PC-3 (cell line): ENCODE data around the gene CDH22. TPM values are rescaled to one million over a fixed set of nuclear protein-coding genes. Genes with fewer than 3 reads are reported as not detected.
A peak's percentile ranks its signal among the peaks of the same experiment; 100 is the strongest.

ENCODE experiments used
- ATAC-seq: fragments of 200-7000 bp; cut with Tn5 transposase; 2 replicates; pipeline ENCODE4 v1.9.1; 2020; ENCODE audit warnings: mild to moderate bottlenecking, moderate library complexity
- BruUV-seq: library from RNA; stranded (reverse); fragments of 400-500 nt; replicated peaks from 2 replicates; lab custom pipeline; 2021; lab: Mats Ljungman, UMichigan
- CTCF ChIA-PET: fragments of 300-600 bp; sonication (Branson Sonifier 250); formaldehyde crosslinking; loops from one replicate; lab custom pipeline; 2022; ENCODE audit warnings: antibody characterized with exemption; lab: Charles Lee
- POLR2A ChIA-PET: fragments of 300-600 bp; sonication (Branson Sonifier 250); formaldehyde crosslinking; loops from one replicate; lab custom pipeline; 2022; ENCODE audit warnings: antibody characterized with exemption; ENCODE audit not compliant: unreplicated experiment; lab: Charles Lee
- DNase-seq: peaks from one replicate; pipeline ENCODE4 v3.0.0-alpha.2; 2015
- H2AFZ ChIP-seq: fragments of 300-600 bp; sonication (generic); 2 replicates; pipeline ENCODE4 v1.6.0; 2016; ENCODE audit warnings: antibody characterized with exemption, low read length
- H3F3A ChIP-seq: fragments of 300-600 bp; sonication (generic); one replicate; pipeline ENCODE4 v1.6.0; 2017; ENCODE audit warnings: antibody characterized with exemption, low read length, control low read depth, mild to moderate bottlenecking; ENCODE audit not compliant: unreplicated experiment
- H3K27ac ChIP-seq: fragments of 300-600 bp; sonication (generic); 2 replicates; pipeline ENCODE4 v1.5.1; 2016; ENCODE audit warnings: mild to moderate bottlenecking, low read length
- H3K27me3 ChIP-seq: fragments of 300-600 bp; sonication (generic); 2 replicates; pipeline ENCODE4 v1.6.1; 2016; ENCODE audit warnings: low read length, mixed read lengths
- H3K36me3 ChIP-seq: fragments of 300-600 bp; sonication (generic); 2 replicates; pipeline ENCODE4 v1.6.1; 2016; ENCODE audit warnings: low read depth, mixed run types, low read length, mixed read lengths
- H3K4me1 ChIP-seq: fragments of 300-600 bp; sonication (generic); 2 replicates; pipeline ENCODE4 v1.5.1; 2016; ENCODE audit warnings: low read length; ENCODE audit not compliant: insufficient read depth
- H3K4me2 ChIP-seq: fragments of 300-600 bp; sonication (generic); 2 replicates; pipeline ENCODE4 v1.6.0; 2016; ENCODE audit warnings: low read length
- H3K4me3 ChIP-seq: fragments of 300-600 bp; sonication (generic); 2 replicates; pipeline ENCODE4 v1.5.1; 2016; ENCODE audit warnings: mild to moderate bottlenecking, low read length, mixed read lengths
- H3K79me2 ChIP-seq: fragments of 300-600 bp; sonication (generic); 2 replicates; pipeline ENCODE4 v1.6.1; 2017; ENCODE audit warnings: low read length, mixed read lengths
- H3K9ac ChIP-seq: fragments of 300-600 bp; sonication (generic); 2 replicates; pipeline ENCODE4 v1.6.0; 2016; ENCODE audit warnings: mild to moderate bottlenecking, low read length
- H3K9me2 ChIP-seq: fragments of 300-600 bp; sonication (generic); replicated peaks from 2 replicates; pipeline ENCODE4 v1.6.1; 2016; ENCODE audit warnings: mixed run types, low read length, mixed read lengths
- H3K9me3 ChIP-seq: fragments of 300-600 bp; sonication (generic); 2 replicates; pipeline ENCODE4 v1.6.1; 2016; ENCODE audit warnings: low read length, mixed read lengths
- H4K20me1 ChIP-seq: fragments of 300-600 bp; sonication (generic); 2 replicates; pipeline ENCODE4 v1.6.1; 2016; ENCODE audit warnings: low read length, mixed read lengths
- CTCF ChIP-seq: fragments of 300-600 bp; sonication (generic); conservative IDR thresholded peaks from 2 replicates; pipeline ENCODE4 v1.5.1; 2017; ENCODE audit warnings: antibody characterized with exemption, low read depth, mild to moderate bottlenecking, low read length
- EZH2 ChIP-seq: fragments of 300-600 bp; sonication (generic); IDR thresholded peaks from one replicate; pipeline ENCODE4 v1.6.1; 2017; ENCODE audit warnings: antibody characterized with exemption, mild to moderate bottlenecking, low read length; ENCODE audit not compliant: unreplicated experiment
- EZH2phosphoT487 ChIP-seq: fragments of 300-600 bp; sonication (generic); IDR thresholded peaks from 2 replicates; pipeline ENCODE4 v1.6.1; 2018; ENCODE audit warnings: mild to moderate bottlenecking, antibody characterized with exemption, low read length, borderline replicate concordance
- intact Hi-C: fragments of 100-400 bp; cut with micrococcal nuclease; formaldehyde crosslinking; loops from 2 replicates; pipeline ENCODE4 v1.9.0; 2023
- total RNA-seq: library from RNA; depleted of rRNA; stranded (reverse); fragments of >200 nt; gene quantifications from 2 replicates; pipeline ENCODE4 v1.2.3, GENCODE V29; 2014

Gene CDH22
- total RNA-seq, 1 experiment from 2014 or later = not detected

- intact Hi-C loops = no loop called here
- CTCF ChIA-PET = interaction anchor here (0.5 kb wide), 1 partner anchor 122 kb away, joined by 3 read pairs; no protein-coding TSS in a partner anchor
- Histone ChIP-seq H4K20me1 (no peaks in the 10 kb centered on the region), H3K9me3 (no peaks in the 10 kb centered on the region), H3K79me2 (no peaks in the 10 kb centered on the region), H3K9me2 (no peaks in the 10 kb centered on the region), H3K4me1 (no peaks in the 10 kb centered on the region), H3K4me2 (no peak overlapping the region), H3K9ac (no peak overlapping the region), H3F3A (no peaks in the 10 kb centered on the region), H2AFZ (no peak overlapping the region), H3K36me3 (no peaks in the 10 kb centered on the region), H3K27me3 (peaks cover 61% of the 10 kb centered on the region), H3K27ac (no peak overlapping the region), H3K4me3 (no peak overlapping the region)
- peak; percentile 43 for DNase-seq
- no TSS peak for BruUV-seq
- peak; percentile 16; the same call in 1 of the 2 replicates for ATAC-seq
- POLR2A ChIA-PET = interaction anchor here (0.6 kb wide), 1 partner anchor 69 kb away, joined by 3 read pairs; no protein-coding TSS in a partner anchor
- no peak for TF ChIP-seq EZH2
- no peak for TF ChIP-seq CTCF
- no peak for TF ChIP-seq EZH2phosphoT487
These were observed 3.9 kb downstream of the CDH22 start for GRCh38 chr20:46304361-46304760.

- no peak for TF ChIP-seq EZH2phosphoT487
- no peak for TF ChIP-seq CTCF
- no peak for TF ChIP-seq EZH2
- H2AFZ ChIP-seq = no peak overlapping the region
- ChIA-PET POLR2A (no interaction called here), CTCF (no interaction called here)
- BruUV-seq = no TSS peak
- H3K9me3 ChIP-seq = no peaks in the 10 kb centered on the region
- no peaks in the 10 kb centered on the region for H3F3A ChIP-seq
- no peak overlapping the region for H3K9ac ChIP-seq
- no peaks in the 10 kb centered on the region for H4K20me1 ChIP-seq
- H3K27ac ChIP-seq = no peak overlapping the region
- ATAC-seq (no peak), DNase-seq (no peak)
- no peaks in the 10 kb centered on the region for H3K79me2 ChIP-seq
- H3K4me1 ChIP-seq = no peaks in the 10 kb centered on the region
- no peaks in the 10 kb centered on the region for H3K9me2 ChIP-seq
- peaks cover 61% of the 10 kb centered on the region for H3K27me3 ChIP-seq
- H3K4me3 ChIP-seq = no peak overlapping the region
- no peak overlapping the region for H3K4me2 ChIP-seq
- intact Hi-C loops = no loop called here
- H3K36me3 ChIP-seq = no peaks in the 10 kb centered on the region
These were observed 4.9 kb downstream of the CDH22 start for GRCh38 chr20:46303176-46303956.

- Histone ChIP-seq H3K9me2 (no peaks in the 10 kb centered on the region), H3K27ac (no peak overlapping the region), H3K9ac (no peak overlapping the region), H3K4me3 (no peak overlapping the region), H3K79me2 (no peaks in the 10 kb centered on the region), H3K36me3 (no peaks in the 10 kb centered on the region), H3K4me1 (no peaks in the 10 kb centered on the region), H3K4me2 (no peak overlapping the region), H4K20me1 (no peaks in the 10 kb centered on the region), H2AFZ (no peak overlapping the region), H3F3A (no peaks in the 10 kb centered on the region), H3K27me3 (peaks cover 65% of the 10 kb centered on the region), H3K9me3 (no peaks in the 10 kb centered on the region)
- DNase-seq (no peak), ATAC-seq (no peak)
- CTCF ChIA-PET = no interaction called here
- intact Hi-C loops = no loop called here
- TF ChIP-seq EZH2phosphoT487 (no peak), EZH2 (no peak), CTCF (no peak)
- POLR2A ChIA-PET = no interaction called here
- BruUV-seq = no TSS peak
These were observed 6.2 kb downstream of the CDH22 start for GRCh38 chr20:46302106-46302505.
